OCI-LY1 (cell line): ENCODE results near the gene HCK.

Experiments used
- H2AFZ ChIP-seq: fragments of 200-600 bp; sonication (generic), shearing (Covaris generic); 2 replicates; pipeline ENCODE4 v1.6.0; 2014; ENCODE audit warnings: antibody characterized with exemption, mild to moderate bottlenecking, low read length
- H3F3A ChIP-seq: fragments of 200-600 bp; sonication (generic), shearing (Covaris generic); 2 replicates; pipeline ENCODE4 v1.6.0; 2014; ENCODE audit warnings: mild to moderate bottlenecking, antibody characterized with exemption, low read length, moderate library complexity; ENCODE audit not compliant: insufficient read depth
- H3K27ac ChIP-seq: fragments of 200-600 bp; sonication (generic); 2 replicates; pipeline ENCODE4 v1.5.1; 2014; ENCODE audit warnings: low read length, mixed run types, mild to moderate bottlenecking, low read depth; ENCODE audit not compliant: poor library complexity, severe bottlenecking
- H3K27me3 ChIP-seq: fragments of 200-600 bp; sonication (generic); 2 replicates; pipeline ENCODE4 v1.6.0; 2014; ENCODE audit warnings: antibody characterized with exemption, mild to moderate bottlenecking, low read length, moderate library complexity; ENCODE audit not compliant: insufficient read depth
- H3K36me3 ChIP-seq: fragments of 200-600 bp; sonication (generic); 2 replicates; pipeline ENCODE4 v1.6.1; 2014; ENCODE audit warnings: mild to moderate bottlenecking, antibody characterized with exemption, low read length, moderate library complexity, mixed read lengths; ENCODE audit not compliant: insufficient read depth
- H3K4me1 ChIP-seq: fragments of 200-600 bp; sonication (generic); 2 replicates; pipeline ENCODE4 v1.5.1; 2014; ENCODE audit warnings: mild to moderate bottlenecking, low read length, moderate library complexity; ENCODE audit not compliant: insufficient read depth, severe bottlenecking
- H3K4me2 ChIP-seq: fragments of 200-600 bp; sonication (generic), shearing (Covaris generic); 2 replicates; pipeline ENCODE4 v1.6.1; 2014; ENCODE audit warnings: low read length
- H3K4me3 ChIP-seq: fragments of 200-600 bp; sonication (generic); 2 replicates; pipeline ENCODE4 v1.5.1; 2014; ENCODE audit warnings: low read length, low read depth, mild to moderate bottlenecking, mixed read lengths; ENCODE audit not compliant: poor library complexity, severe bottlenecking
- H3K79me2 ChIP-seq: fragments of 200-600 bp; shearing (Covaris generic); 2 replicates; pipeline ENCODE4 v1.6.1; 2016; ENCODE audit warnings: mixed run types, low read length, mixed read lengths; ENCODE audit not compliant: insufficient read depth
- H3K9ac ChIP-seq: fragments of 200-600 bp; sonication (generic), shearing (Covaris generic); 2 replicates; pipeline ENCODE4 v1.6.1; 2014; ENCODE audit warnings: mild to moderate bottlenecking, low read length, mixed read lengths
- H3K9me2 ChIP-seq: fragments of 200-600 bp; sonication (generic), shearing (Covaris generic); 2 replicates; pipeline ENCODE4 v1.6.1; 2014; ENCODE audit warnings: low read depth, mild to moderate bottlenecking, low read length, mixed read lengths
- H3K9me3 ChIP-seq: fragments of 200-600 bp; shearing (Covaris generic); 2 replicates; pipeline ENCODE4 v1.6.1; 2014; ENCODE audit warnings: low read length, mixed read lengths
- H4K20me1 ChIP-seq: fragments of 200-600 bp; sonication (generic), shearing (Covaris generic); 2 replicates; pipeline ENCODE4 v1.6.0; 2016; ENCODE audit warnings: mild to moderate bottlenecking, low read length; ENCODE audit not compliant: insufficient read depth
- EZH2 ChIP-seq: fragments of 200-600 bp; sonication (generic), shearing (Covaris generic); IDR thresholded peaks from 2 replicates; pipeline ENCODE4 v1.8.0; 2017; ENCODE audit warnings: borderline replicate concordance, mixed run types, mild to moderate bottlenecking, antibody characterized with exemption, low read length, moderate library complexity, mixed read lengths
- TF ChIP-seq, protein P1 (sequence below): fragments of 200-600 bp; sonication (generic), shearing (Covaris generic); IDR thresholded peaks from 2 replicates; pipeline ENCODE4 v1.5.1; 2017; ENCODE audit warnings: mild to moderate bottlenecking, antibody characterized with exemption, low read length, moderate library complexity, mixed read lengths

Gene HCK

DNA sequence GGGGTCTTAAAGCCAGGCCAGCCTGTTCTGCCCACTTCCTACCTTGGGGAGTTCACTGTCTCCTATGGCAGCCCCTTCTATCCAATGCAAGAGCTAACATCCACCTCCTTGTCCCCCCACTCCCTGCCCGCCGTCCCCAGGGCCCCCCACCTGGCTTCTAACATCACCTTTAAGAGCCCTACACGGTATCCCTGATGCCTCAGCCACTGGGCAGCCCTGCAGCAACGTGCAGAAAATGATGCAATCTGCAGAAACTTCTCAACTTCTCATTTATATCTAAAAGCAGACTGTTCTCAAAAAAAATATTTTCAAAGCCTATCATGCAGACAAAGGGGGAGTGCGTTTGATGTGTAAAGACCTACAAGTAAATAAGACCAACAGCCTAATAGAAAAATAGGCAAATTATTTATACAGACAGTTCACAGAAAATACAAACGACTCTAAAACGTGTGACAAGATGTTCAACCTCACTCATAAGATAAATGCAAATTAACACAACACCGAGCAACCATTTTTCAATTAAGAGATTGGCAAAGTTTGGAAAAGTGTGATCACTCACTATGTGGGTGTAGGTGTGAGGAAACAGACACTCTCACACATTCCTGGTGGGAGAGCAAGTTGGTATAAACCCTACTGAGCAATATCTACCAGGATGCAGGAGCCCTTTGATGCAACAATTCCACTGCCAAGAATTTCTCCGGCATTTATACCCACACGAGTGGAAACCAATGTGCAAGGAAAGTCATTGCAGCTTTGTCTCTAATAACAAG is 15.1 kb upstream of the HCK start:
- Histone ChIP-seq H3K79me2 (no peaks in the 10 kb centered on the region), H3K4me2 (no peak overlapping the region), H3K4me1 (peaks cover 13% of the 10 kb centered on the region), H3K27me3 (no peaks in the 10 kb centered on the region; the same call in none of the 2 replicates), H3K36me3 (no peaks in the 10 kb centered on the region), H4K20me1 (no peaks in the 10 kb centered on the region), H2AFZ (no peak overlapping the region), H3K9me3 (no peaks in the 10 kb centered on the region), H3K4me3 (no peak overlapping the region), H3K27ac (no peak overlapping the region), H3K9ac (no peak overlapping the region), H3F3A (no peaks in the 10 kb centered on the region), H3K9me2 (no peaks in the 10 kb centered on the region)
- no peak for TF ChIP-seq EZH2
- TF ChIP-seq, protein P1, sequence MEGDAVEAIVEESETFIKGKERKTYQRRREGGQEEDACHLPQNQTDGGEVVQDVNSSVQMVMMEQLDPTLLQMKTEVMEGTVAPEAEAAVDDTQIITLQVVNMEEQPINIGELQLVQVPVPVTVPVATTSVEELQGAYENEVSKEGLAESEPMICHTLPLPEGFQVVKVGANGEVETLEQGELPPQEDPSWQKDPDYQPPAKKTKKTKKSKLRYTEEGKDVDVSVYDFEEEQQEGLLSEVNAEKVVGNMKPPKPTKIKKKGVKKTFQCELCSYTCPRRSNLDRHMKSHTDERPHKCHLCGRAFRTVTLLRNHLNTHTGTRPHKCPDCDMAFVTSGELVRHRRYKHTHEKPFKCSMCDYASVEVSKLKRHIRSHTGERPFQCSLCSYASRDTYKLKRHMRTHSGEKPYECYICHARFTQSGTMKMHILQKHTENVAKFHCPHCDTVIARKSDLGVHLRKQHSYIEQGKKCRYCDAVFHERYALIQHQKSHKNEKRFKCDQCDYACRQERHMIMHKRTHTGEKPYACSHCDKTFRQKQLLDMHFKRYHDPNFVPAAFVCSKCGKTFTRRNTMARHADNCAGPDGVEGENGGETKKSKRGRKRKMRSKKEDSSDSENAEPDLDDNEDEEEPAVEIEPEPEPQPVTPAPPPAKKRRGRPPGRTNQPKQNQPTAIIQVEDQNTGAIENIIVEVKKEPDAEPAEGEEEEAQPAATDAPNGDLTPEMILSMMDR = no peak

DNA sequence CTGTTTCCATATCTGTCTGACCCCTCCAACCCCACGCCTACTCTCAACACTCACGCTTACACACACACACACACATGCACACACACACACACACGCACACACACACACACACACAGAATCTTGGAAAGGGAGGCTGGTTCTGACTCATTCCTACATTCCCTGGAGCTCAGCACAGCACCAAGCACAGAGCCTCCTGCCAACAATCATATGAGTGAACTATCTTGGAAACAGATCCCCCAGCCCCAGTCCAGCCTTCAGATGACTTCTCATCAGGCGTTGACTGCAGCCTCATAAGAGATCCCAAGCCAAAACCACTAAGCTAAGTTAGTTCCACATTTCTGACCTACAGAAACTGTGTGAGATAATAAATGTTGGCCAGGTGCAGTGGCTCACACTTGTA is 14.1 kb upstream of the HCK start:
- Histone ChIP-seq H3K27ac (no peak overlapping the region), H2AFZ (no peak overlapping the region), H3K4me1 (peaks cover 13% of the 10 kb centered on the region), H3K36me3 (no peaks in the 10 kb centered on the region), H3F3A (no peaks in the 10 kb centered on the region), H3K27me3 (no peaks in the 10 kb centered on the region; the same call in none of the 2 replicates), H3K9ac (no peak overlapping the region), H3K4me2 (no peak overlapping the region), H4K20me1 (no peaks in the 10 kb centered on the region), H3K4me3 (no peak overlapping the region), H3K9me2 (no peaks in the 10 kb centered on the region), H3K9me3 (no peaks in the 10 kb centered on the region), H3K79me2 (no peaks in the 10 kb centered on the region)
- TF ChIP-seq EZH2 = no peak
- TF ChIP-seq, protein P1 = no peak

DNA sequence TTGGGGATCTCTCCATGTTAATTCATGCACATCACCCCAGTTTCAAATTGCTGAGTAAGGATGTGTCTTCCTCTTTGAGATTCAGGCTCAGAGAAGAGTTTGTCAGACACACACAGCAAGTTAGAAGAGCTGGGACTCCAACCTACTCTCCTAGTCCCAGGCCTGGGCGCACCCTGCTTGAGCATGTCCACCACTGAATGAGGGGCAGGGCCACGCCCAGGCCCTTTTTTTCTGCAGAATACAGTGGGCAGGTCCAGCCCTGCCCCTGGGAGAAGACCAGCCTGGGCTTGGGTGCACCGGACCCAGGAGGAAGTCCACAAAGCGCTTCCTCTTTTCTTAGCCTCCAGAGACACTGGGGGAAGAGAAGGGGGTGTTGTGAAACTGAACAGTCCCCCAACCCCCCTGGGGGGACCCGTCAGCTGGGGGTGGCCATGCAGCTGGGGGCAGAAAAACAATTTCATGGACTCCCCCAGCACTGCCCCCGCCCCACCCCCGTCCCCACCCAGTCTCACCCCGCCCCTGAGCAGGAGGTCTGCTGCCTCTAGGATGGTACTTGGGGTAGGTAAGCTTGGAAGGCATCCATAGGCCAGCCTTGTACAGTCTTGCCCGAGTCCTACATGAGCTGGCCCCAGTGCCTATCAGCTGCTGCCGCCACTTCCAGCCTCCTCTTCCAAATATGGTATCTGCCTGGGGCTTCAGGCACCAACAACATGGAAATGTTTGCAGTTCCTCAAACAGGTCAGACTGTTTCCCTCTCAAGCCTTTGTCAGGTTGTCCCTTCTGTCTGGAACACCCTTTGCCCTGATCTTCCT is 11.7 kb upstream of the HCK start:
- Histone ChIP-seq H2AFZ (no peak overlapping the region), H3K27ac (peak overlapping the region; percentile 19), H3K79me2 (no peaks in the 10 kb centered on the region), H3K4me1 (peaks cover 13% of the 10 kb centered on the region), H3F3A (no peaks in the 10 kb centered on the region), H3K9ac (no peak overlapping the region), H3K9me3 (no peaks in the 10 kb centered on the region), H3K9me2 (no peaks in the 10 kb centered on the region), H3K4me3 (no peak overlapping the region), H3K27me3 (no peaks in the 10 kb centered on the region; the same call in 1 of the 2 replicates), H3K36me3 (no peaks in the 10 kb centered on the region), H4K20me1 (no peaks in the 10 kb centered on the region), H3K4me2 (0 out of 2 replicates have a peak overlapping the region, but pooled peaks have one; percentile 13)
- TF ChIP-seq, protein P1 = no peak
- TF ChIP-seq EZH2 = no peak
